NCI-H2107 treated with DMSO at 0.1 percent for 48 hours (cell line): ENCODE results near the gene OR4E2.
"Not testable (repeated sequence)": the region's sequence is repeated elsewhere in the genome, so short reads cannot be mapped to it uniquely, and the experiment has no call there.

Experiments
- DNase-seq: peaks from one replicate; lab custom pipeline; 2025; ENCODE audit not compliant: unreplicated experiment; lab: John Stamatoyannopoulos, UW

OR4E2 gene

GRCh38 chr14:21653331-21653885, at the start of gene OR4E2:
OR4E2 (plus strand) TSS chr14:21653835; CDS start chr14:21665083, 11,248 bp downstream.
- no peak for DNase-seq

- no peak for DNase-seq
These were observed 41.3 kb upstream of the OR4E2 start for GRCh38 chr14:21612324-21612723.

- DNase-seq = no peak
These were observed 39.4 kb upstream of the OR4E2 start for GRCh38 chr14:21614240-21614639.

GRCh38 chr14:21617614-21618013, 36.0 kb upstream of the OR4E2 start:
- DNase-seq = no peak

- no peak for DNase-seq
These were observed 27.0 kb upstream of the OR4E2 start for GRCh38 chr14:21626491-21627230.

- not testable (repeated sequence) for DNase-seq
These were observed 23.1 kb upstream of the OR4E2 start for GRCh38 chr14:21630503-21630902.

- DNase-seq = no peak
These were observed 22.6 kb upstream of the OR4E2 start for GRCh38 chr14:21631084-21631483.

- DNase-seq = no peak
These were observed 18.8 kb upstream of the OR4E2 start, which contains the start of gene OR10G2 for GRCh38 chr14:21634840-21635239. OR10G2 (minus strand) TSS chr14:21634940; CDS start chr14:21634842, 98 bp downstream.

- DNase-seq = no peak
These were observed 11.0 kb upstream of the OR4E2 start for GRCh38 chr14:21642683-21643082.

- no peak for DNase-seq
These were observed 10.2 kb upstream of the OR4E2 start for GRCh38 chr14:21643407-21643806.

GRCh38 chr14:21647380-21647779, 6.3 kb upstream of the OR4E2 start:
- no peak for DNase-seq

- DNase-seq = no peak
These were observed 1.3 kb upstream of the OR4E2 start for GRCh38 chr14:21652209-21652808.

- no peak for DNase-seq
These were observed 580 bp downstream of the OR4E2 start for GRCh38 chr14:21654215-21654614.

GRCh38 chr14:21656980-21657379, 3.3 kb downstream of the OR4E2 start:
- no peak for DNase-seq

- DNase-seq = no peak
These were observed 14.7 kb downstream of the OR4E2 start for GRCh38 chr14:21668377-21668776.

- no peak for DNase-seq
These were observed 15.6 kb downstream of the OR4E2 start for GRCh38 chr14:21669284-21669683.

- DNase-seq = no peak
These were observed 17.7 kb downstream of the OR4E2 start for GRCh38 chr14:21671371-21671770.

GRCh38 chr14:21672116-21672515, 18.5 kb downstream of the OR4E2 start:
- no peak for DNase-seq

GRCh38 chr14:21673718-21674117, 20.1 kb downstream of the OR4E2 start, which contains the start of gene OR4E1:
OR4E1 (minus strand) TSS chr14:21673818; CDS start chr14:21670935, 2,883 bp downstream.
- no peak for DNase-seq

GRCh38 chr14:21675566-21675965, 21.9 kb downstream of the OR4E2 start:
- DNase-seq = no peak

- DNase-seq = no peak
These were observed 26.4 kb downstream of the OR4E2 start for GRCh38 chr14:21680072-21680471.

- no peak for DNase-seq
These were observed 32.8 kb downstream of the OR4E2 start for GRCh38 chr14:21686468-21686867.
